Pancreas (tissue), 10 donors: ENCODE data around the gene RAI14. TPM values are rescaled to one million over a fixed set of nuclear protein-coding genes. Genes with fewer than 3 reads are reported as not detected.

Experiments
- ATAC-seq, 4 donors: fragments of 200-7000 bp; cut with Tn5 transposase; one replicate each; pipeline versions ENCODE4 v1.8.0 to v1.9.1; 2020; ENCODE audit warnings: mild to moderate bottlenecking in 4 of 4, moderate library complexity in 4 of 4
- DNase-seq, 6 donors: peaks; one replicate each; pipeline ENCODE4 v3.0.0-alpha.2; 2020
- FAIRE-seq: peaks from 2 replicates; lab custom pipeline; 2012; peaks lifted over from hg19 to GRCh38; lab: Jason Lieb, UNC
- H3K27ac ChIP-seq, 4 donors: fragments of 200-600 bp; sonication (generic); 1 replicate in 3 of 4; 2 replicates in 1 of 4; pipeline versions ENCODE4 v1.5.0 to v1.8.0; 2020
- H3K27me3 ChIP-seq, 4 donors: fragments of 200-600 bp; one replicate each; pipeline ENCODE4 v1.8.0; 2021
- H3K36me3 ChIP-seq, 3 donors: fragments of 200-600 bp; sonication (generic) in 1 of 3; one replicate each; pipeline versions ENCODE4 v1.5.0 to v1.8.0; 2020 to 2021
- H3K4me1 ChIP-seq, 3 donors: fragments of 200-600 bp; one replicate each; pipeline ENCODE4 v1.8.0; 2021
- H3K4me3 ChIP-seq, 4 donors: fragments of 200-600 bp; sonication (generic) in 2 of 4; one replicate each; pipeline versions ENCODE4 v1.5.0 to v1.8.0; 2020 to 2021
- H3K9me3 ChIP-seq, 4 donors: fragments of 200-600 bp; one replicate each; pipeline ENCODE4 v1.8.0; 2021
- CTCF ChIP-seq, 4 donors: fragments of 200-600 bp; sonication (generic) in 3 of 4; IDR thresholded peaks; one replicate each; pipeline versions ENCODE4 v1.5.0 to v1.8.0; 2021; ENCODE audit warnings: antibody characterized with exemption in 4 of 4
- WGBS, 2 donors: extraction: QIAGEN DNeasy Blood & Tissue Kit; methylation state at CpG; one replicate each; pipeline ENCODE4 v1.1.7; 2013; 5-methylcytosine and 5-hydroxymethylcytosine counted together
- intact Hi-C, 3 donors: fragments of 100-400 bp; cut with DNase I; formaldehyde crosslinking; loops; one replicate each; pipeline versions ENCODE4 v1.11.1 to v1.14.2; 2022
- polyA plus RNA-seq, 2 donors: library from polyadenylated mRNA; stranded (reverse); fragments of 200-250 nt; gene quantifications; one replicate each; pipeline ENCODE4 v1.2.3, GENCODE V29; 2013
- total RNA-seq, 6 donors: library from RNA; stranded (reverse); fragmentation: NEBNext Ultra II Directional in 4 of 6; extraction: Animal tissue kit (Norgen Biotek cat#: 25700) in 4 of 6; gene quantifications; one replicate each; pipeline versions ENCODE4 v1.2.1 to v1.2.4, GENCODE V29; 2021 to 2023
- donor health status: healthy with polysubstance abuse.
- donor health status: DM: no; HTN: no; CAD: no; lungs with moderate emphysema.
- donor health status: DM: no; HTN: no; CAD: no.
- donor health status: control.
- donor health status: control.
- donor health status: Bipolar disorder and iron deficiency.
- donor health status: DM: yes; HTN: yes; CAD: no.
- donor health status: DM: no; HTN: no; CAD: no.
- donor health status: DM: no; HTN: no; CAD: no.
- donor health status: DM: yes; HTN: yes; CAD: no.

The RAI14 gene
- total and polyA plus RNA-seq, 8 donors: 5.4 to 25.1 (median 14.9) TPM

GRCh38 chr5:34859253-34859652 is 203.1 kb downstream of the RAI14 start:
- Histone ChIP-seq H3K27me3 (no peaks in the 10 kb centered on the region), H3K4me3 (no peak overlapping the region), H3K9me3 (no peaks in the 10 kb centered on the region), H3K36me3 (no peaks in the 10 kb centered on the region), H3K4me1 (no peaks in the 10 kb centered on the region), H3K27ac (no peak overlapping the region)
- no peak for FAIRE-seq
- no peak for DNase-seq
- no peak for ATAC-seq
- intact Hi-C loops: no loop called here
- no peak for TF ChIP-seq CTCF (IDR thresholded peaks at IDR 0.05)
- 47 to 73% methylated on average over 5 of the region's 5 CpGs for WGBS, 2 donors

GRCh38 chr5:34863946-34864345 is 207.8 kb downstream of the RAI14 start:
- no peak overlapping the region for H3K4me3 ChIP-seq
- H3K27me3 ChIP-seq: no peaks in the 10 kb centered on the region
- DNase-seq (no peak), ATAC-seq (no peak), FAIRE-seq (no peak)
- no peaks in the 10 kb centered on the region for H3K36me3 ChIP-seq
- WGBS, 2 donors: 66 to 81% methylated on average over 3 of the region's 3 CpGs
- H3K27ac ChIP-seq: no peak overlapping the region
- H3K4me1 ChIP-seq: no peaks in the 10 kb centered on the region
- no peak for TF ChIP-seq CTCF (IDR thresholded peaks at IDR 0.05)
- H3K9me3 ChIP-seq: no peaks in the 10 kb centered on the region
- intact Hi-C loops: no loop called here

DNA sequence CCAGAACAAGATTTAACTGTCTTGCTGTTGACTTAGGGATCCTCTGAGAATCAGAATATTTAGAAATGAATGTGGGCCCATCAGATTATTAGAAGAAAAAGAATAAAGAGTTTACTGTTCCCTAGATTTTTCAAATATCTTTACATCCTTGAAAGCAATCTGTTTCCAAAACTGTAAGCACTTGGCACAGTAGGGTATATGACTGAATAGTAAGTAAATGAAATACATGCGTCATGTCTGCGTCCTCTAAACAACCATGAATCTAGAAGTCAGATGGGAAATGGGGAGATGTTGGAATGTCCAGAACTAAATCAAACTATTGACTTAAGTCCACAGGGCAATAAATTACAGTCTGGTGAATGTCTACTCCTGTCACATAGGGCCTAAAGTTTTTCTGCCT is 209.0 kb downstream of the RAI14 start:
- DNase-seq: no peak
- WGBS, 2 donors: 85 to 98% methylated on average over 2 of the region's 2 CpGs

GRCh38 chr5:34866989-34867471 is 210.9 kb downstream of the RAI14 start:
- Histone ChIP-seq H3K27ac (no peak overlapping the region), H3K9me3 (no peaks in the 10 kb centered on the region), H3K36me3 (no peaks in the 10 kb centered on the region), H3K4me3 (no peak overlapping the region), H3K4me1 (no peaks in the 10 kb centered on the region), H3K27me3 (no peaks in the 10 kb centered on the region)
- WGBS, 2 donors: 79 to 82% methylated on average over 3 of the region's 3 CpGs
- no peak for TF ChIP-seq CTCF (IDR thresholded peaks at IDR 0.05)
- DNase-seq: no peak
- intact Hi-C loops: no loop called here
- FAIRE-seq: no peak
- no peak for ATAC-seq

More for the DNA sequence above, 209.0 kb downstream of the RAI14 start:
- Histone ChIP-seq H3K27me3 (no peaks in the 10 kb centered on the region), H3K36me3 (no peaks in the 10 kb centered on the region), H3K27ac (no peak overlapping the region), H3K4me1 (no peaks in the 10 kb centered on the region), H3K4me3 (no peak overlapping the region), H3K9me3 (no peaks in the 10 kb centered on the region)
- no peak for ATAC-seq
- TF ChIP-seq CTCF (IDR thresholded peaks at IDR 0.05): no peak
- no peak for FAIRE-seq
- intact Hi-C loops: no loop called here

- Histone ChIP-seq H3K27me3 (no peaks in the 10 kb centered on the region), H3K27ac (no peak overlapping the region), H3K4me1 (no peaks in the 10 kb centered on the region), H3K4me3 (no peak overlapping the region), H3K9me3 (no peaks in the 10 kb centered on the region), H3K36me3 (no peaks in the 10 kb centered on the region)
- ATAC-seq (no peak), FAIRE-seq (no peak), DNase-seq (no peak)
- TF ChIP-seq CTCF (IDR thresholded peaks at IDR 0.05): no peak
- 93 to 94% methylated on average over 3 of the region's 3 CpGs for WGBS, 2 donors
- intact Hi-C loops: no loop called here
These were observed 211.5 kb downstream of the RAI14 start for GRCh38 chr5:34867660-34868059.
